NCI-H526 treated with DMSO at 0.1 percent for 48 hours (cell line): ENCODE data around the gene EGLN2.
A peak's percentile ranks its signal among the peaks of the same experiment; 100 is the strongest.
"Not testable (repeated sequence)": the region's sequence is repeated elsewhere in the genome, so short reads cannot be mapped to it uniquely, and the experiment has no call there.

Experiments
- DNase-seq: peaks from one replicate; lab custom pipeline; 2025; lab: John Stamatoyannopoulos, UW

The EGLN2 gene

DNA sequence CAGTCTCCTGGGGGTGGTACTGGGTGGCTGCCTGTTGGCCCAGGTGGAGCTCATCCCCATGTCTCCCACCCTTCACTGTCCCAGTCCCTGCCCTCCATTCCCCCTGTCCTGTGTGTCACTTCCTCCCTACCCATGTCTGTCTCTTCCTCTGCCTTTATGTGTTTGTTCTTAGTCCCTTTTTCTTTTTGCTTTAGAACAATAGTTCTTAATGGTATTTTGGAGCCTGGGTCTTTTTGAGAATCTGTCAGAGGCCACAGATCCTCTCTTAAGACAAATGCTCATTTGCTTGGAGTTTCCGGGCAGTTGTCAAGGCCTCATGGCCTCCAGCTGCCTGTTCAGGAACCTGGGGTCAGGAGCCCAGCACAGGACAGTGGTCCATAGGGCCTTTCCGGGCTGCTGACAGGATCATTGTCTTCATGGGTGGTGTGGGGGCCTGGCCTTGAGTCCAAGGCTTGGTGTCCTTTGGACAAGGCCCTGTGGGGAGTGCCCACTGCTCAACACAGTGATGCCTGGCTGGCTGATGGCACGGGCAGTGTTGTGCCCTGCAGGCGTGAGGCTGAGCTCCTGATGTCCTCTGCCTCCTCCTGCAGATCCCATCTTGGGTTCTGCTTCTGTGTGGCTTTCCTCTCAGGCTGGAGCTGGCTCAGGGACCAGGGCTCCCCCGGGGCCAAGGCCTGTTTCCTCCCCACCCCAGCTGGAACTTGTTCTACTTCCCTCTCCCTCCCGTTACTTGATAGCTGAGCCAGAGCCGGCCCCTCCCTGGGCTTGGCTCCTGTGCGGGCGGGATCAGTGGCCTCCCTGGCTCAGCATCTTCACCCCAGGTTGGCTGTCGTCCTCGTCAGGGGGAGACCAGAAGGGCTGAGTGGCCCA, 3.5 kb downstream of the EGLN2 start:
- DNase-seq = no peak

GRCh38 chr19:40803170-40803856, 4.3 kb downstream of the EGLN2 start:
- DNase-seq = no peak

DNA sequence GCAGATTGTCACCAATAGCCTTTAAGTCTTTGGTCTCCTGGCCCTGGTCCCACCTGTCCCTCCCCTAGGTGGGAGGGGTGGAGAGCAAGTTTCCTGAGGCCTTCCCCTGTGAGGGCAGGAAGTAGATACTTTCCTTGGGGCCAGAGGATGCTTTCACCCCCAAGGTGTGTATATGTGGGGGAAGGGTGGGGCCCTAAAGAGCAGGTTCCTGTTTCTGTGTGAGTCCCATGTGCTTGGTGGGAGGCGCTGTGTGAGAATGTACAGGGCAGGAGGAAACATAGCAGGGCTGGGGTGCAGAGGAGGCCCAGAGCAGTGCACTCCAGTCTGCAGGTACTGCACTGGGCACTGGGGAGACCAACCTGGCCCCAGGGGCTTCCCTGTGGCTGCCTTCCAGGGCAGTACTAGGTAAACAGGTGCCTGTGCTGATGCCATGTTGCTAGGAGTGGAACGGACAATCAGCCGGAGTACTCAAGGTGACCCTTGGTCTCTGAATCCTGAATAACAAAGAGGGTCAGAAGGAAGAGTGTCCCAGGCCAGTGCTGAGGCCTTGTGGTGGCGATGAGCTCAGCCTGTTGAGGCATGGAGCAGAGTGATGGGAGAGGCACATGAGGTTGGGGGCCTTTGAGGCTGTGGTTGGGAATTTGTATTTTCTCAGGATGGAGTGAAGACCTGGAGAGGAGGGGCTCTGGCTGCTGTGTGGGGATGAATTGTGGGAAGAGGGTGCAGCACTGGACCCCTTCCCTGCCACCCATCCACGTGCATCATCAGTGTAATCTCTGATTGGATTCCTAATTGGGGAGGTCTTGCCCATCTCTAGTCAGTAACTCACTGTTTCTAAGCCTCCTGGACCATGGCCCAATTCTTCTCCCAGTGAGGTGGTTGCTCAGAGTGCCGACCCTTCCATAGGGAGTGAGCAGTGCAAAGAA, 5.1 kb downstream of the EGLN2 start:
- no peak for DNase-seq

- no peak for DNase-seq
These were observed 5.8 kb downstream of the EGLN2 start for GRCh38 chr19:40804783-40805242.

- no peak for DNase-seq
These were observed 6.4 kb downstream of the EGLN2 start for GRCh38 chr19:40805258-40805868.

DNA sequence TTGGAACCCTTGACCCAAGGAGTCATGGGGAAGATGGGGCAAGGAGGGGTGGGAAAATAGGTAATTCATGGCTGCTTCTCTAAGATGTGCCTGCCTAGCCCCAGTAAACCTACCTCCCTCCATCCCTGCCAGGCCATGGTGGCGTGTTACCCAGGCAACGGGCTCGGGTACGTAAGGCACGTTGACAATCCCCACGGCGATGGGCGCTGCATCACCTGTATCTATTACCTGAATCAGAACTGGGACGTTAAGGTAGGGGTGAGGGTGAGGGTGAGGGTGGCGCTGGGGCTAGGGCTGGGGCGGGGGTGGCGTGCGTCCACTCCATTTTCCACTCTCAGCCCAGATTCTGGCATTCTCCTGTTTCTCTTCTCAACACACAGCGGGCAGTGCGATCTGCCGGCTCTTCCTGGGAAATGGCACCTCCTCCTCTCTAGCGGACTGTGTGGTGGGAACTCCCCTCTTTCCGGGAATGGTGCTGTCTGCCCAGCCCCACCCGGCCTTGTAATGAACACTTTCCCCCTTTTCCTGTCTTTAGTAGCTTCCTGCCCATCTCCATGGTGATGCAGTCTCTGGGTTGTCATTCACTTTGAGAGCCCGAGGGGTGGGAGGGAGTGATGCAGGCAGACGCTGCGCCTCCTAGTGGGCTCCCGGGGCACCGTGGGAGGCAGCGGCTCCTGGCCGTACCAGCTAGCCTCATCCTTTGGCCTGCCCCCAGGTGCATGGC, 7.6 kb downstream of the EGLN2 start:
- DNase-seq = peak; percentile 87

DNA sequence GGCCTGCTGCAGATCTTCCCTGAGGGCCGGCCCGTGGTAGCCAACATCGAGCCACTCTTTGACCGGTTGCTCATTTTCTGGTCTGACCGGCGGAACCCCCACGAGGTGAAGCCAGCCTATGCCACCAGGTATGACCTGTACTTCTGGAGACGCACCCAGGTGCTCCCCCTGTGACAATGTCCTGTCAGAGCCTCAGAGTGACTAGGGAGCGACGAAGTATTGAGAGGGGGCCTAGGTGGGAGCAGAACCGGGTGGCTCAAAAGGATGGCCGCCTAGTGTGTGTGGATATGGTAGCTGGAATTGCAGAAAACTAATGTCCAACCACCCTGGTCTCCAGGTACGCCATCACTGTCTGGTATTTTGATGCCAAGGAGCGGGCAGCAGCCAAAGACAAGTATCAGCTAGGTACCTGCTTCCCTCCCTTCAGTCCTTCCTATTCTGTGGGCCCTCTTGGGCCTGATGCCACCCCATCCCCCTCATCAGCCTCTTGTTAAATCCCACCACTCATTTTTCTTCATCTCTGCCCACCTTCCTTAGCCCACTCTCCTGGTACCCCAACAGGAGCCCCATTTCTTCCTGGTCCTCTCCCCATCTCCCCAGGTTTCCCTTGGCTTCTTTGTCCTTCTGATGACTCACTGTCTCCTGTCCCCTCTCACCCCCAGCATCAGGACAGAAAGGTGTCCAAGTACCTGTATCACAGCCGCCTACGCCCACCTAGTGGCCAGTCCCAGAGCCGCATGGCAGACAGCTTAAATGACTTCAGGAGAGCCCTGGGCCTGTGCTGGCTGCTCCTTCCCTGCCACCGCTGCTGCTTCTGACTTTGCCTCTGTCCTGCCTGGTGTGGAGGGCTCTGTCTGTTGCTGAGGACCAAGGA, 8.4 kb downstream of the EGLN2 start:
- no peak for DNase-seq

GRCh38 chr19:40808021-40808325, 9.0 kb downstream of the EGLN2 start:
- DNase-seq = no peak

GRCh38 chr19:40808497-40808896, 9.5 kb downstream of the EGLN2 start:
- no peak for DNase-seq

- no peak for DNase-seq
These were observed 10.5 kb downstream of the EGLN2 start for GRCh38 chr19:40809358-40810086.

- DNase-seq = no peak
These were observed 11.2 kb downstream of the EGLN2 start for GRCh38 chr19:40810160-40810559.

- peak; percentile 59 for DNase-seq
These were observed 11.8 kb downstream of the EGLN2 start for GRCh38 chr19:40810649-40811408.

GRCh38 chr19:40811478-40812341, 12.7 kb downstream of the EGLN2 start:
- DNase-seq = no peak

DNA sequence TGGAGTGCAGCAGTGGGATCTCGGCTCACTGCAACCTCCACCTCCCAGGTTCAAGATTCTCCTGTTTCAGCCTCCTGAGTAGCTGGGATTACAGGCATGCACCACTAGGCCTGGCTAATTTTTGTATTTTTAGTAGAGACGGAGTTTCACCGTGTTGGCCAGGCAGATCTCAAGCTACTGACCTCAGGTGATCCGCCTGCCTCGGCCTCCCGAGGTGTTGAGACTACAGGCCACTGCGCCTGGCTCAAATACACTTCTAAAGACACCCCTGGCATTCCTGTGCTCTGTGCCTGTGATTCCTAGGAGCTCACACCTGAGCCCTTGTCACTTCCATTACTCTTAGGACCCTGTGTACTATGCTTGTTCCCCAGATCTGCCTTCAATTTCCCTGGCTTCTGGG, 13.6 kb downstream of the EGLN2 start:
- DNase-seq = not testable (repeated sequence)

DNA sequence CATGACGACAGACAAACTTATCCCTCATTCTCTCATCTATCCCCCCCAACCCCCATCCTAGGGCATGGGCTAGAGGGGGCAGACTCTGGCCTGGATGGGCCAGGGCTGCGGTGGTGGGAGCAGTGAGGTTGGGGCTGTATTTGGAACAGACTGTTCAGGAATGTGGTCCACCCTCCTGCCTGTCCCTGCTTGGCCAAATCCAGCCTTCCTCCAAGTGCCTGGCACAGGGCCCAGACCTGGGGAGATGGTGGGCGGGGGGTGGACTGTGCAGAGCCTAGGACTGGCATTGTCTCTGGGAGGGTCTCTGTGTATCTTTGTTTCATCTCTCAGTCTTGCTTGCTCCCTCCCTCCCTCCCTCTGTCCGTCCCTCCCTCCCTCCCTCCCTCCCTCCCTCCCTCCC, 14.2 kb downstream of the EGLN2 start:
- no peak for DNase-seq

DNA sequence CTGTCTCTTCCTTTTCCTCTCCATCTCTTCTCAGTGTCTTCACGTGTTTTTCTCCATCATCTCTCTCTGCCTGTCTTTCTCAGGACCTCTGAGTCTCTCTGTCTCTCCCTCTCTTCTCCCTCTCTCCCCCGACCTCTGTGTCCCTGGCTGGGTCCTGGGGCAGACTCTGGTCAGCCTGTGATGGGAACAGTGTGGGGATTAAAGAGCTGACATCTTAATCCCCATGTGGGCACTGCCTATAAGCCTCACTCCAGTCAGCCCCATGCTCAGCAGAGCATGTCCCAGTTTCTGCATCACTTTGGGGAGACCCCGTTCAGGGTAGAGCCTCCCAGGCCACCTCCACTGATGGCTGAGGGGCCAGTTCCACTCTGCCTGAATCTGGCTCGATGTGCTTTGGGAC, 16.2 kb downstream of the EGLN2 start:
- DNase-seq = no peak

DNA sequence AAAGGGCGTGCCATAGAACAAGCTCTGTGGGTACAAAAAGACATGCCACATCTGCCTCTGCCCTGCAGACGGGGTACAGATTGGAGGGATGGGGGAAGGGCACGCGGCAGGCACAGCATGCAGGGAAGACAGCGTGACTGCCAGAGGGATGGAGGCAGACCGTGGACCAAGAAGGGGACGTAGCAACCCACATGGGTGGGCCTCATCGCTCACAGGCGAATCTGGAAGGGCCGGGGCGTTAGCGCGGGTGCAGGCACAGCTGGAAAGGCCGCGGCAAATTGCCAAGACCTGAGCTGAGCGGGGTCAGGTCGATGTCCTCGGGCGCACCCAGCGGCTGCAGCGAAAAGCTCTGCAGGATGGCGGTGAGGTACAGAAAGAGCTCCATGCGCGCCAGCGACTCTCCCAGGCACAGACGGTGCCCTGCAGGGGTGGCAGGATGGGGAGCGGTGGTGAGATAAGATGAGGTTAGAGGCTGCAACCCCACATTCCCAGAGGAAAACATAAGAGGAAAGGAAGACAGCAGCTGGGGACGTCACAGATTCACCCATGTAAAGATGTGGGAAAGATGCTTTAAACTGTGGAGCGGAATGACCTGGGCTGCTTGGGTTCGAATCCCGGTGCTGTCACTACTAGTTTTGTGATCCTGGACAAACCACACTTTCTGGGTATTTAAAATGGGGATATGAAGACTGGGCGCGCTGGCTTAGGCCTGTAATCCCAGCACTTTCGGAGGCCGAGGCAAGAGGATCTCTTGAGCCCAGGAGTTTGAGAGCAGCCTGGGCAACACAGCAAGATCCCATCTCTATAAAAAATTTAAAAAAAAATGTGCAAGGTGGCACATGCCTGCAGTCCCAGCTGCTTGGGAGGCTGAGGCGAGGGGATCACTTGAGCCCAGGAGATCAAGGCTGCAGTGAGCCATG, 19.7 kb downstream of the EGLN2 start:
- DNase-seq = not testable (repeated sequence)
